HCT116 (cell line): ENCODE results near the gene MOG. TPM values are rescaled to one million over a fixed set of nuclear protein-coding genes. Genes with fewer than 3 reads are reported as not detected.

Experiments
- ATAC-seq: fragments of 200-7000 bp; cut with Tn5 transposase; 2 replicates; pipeline ENCODE4 v1.9.1; 2020; ENCODE audit warnings: mild to moderate bottlenecking, moderate library complexity
- BruUV-seq: library from RNA; stranded (reverse); fragments of 400-500 nt; replicated peaks from 2 replicates; lab custom pipeline; 2021; lab: Mats Ljungman, UMichigan
- CTCF ChIA-PET: fragments of 300-600 bp; sonication (Branson Sonifier 250); formaldehyde crosslinking; loops from one replicate; lab custom pipeline; 2021; ENCODE audit warnings: antibody characterized with exemption; lab: Charles Lee
- POLR2A ChIA-PET: fragments of 300-600, 350-600 bp; sonication (Branson Sonifier 250); formaldehyde crosslinking; loops from one replicate; lab custom pipeline; 2021; ENCODE audit warnings: antibody characterized with exemption; lab: Charles Lee
- RAD21 ChIA-PET, 2 experiments: fragments of 300-600 bp; sonication (Branson Sonifier 250); formaldehyde crosslinking; loops; one replicate each; lab custom pipeline; 2023; ENCODE audit warnings: low total read pairs in 2 of 2; ENCODE audit not compliant: uncharacterized antibody in 2 of 2, unreplicated experiment in 2 of 2, low non-redundant PET in 1 of 2; lab: Charles Lee
- DNase-seq: peaks from one replicate; pipeline ENCODE4 v3.0.0-alpha.2; 2010; ENCODE audit warnings: low read depth, low spot score
- H2AFZ ChIP-seq: fragments of 200-600 bp; shearing (Covaris generic), sonication (generic); 2 replicates; pipeline ENCODE4 v1.6.1; 2017; ENCODE audit warnings: low read depth, mixed run types, mixed read lengths, antibody characterized with exemption, low read length; ENCODE audit not compliant: poor library complexity, severe bottlenecking
- H3K27ac ChIP-seq: 2 replicates; pipeline ENCODE4 v1.5.1; 2012; ENCODE audit warnings: low read depth, low read length
- H3K27me3 ChIP-seq: fragments of 200-600 bp; sonication (generic); 2 replicates; pipeline ENCODE4 v1.6.1; 2016; ENCODE audit warnings: mixed run types, low read length, mixed read lengths; ENCODE audit not compliant: insufficient read depth
- H3K36me3 ChIP-seq, 2 experiments: fragments of 200-500 bp in 1 of 2; fragments of 200-600 bp in 1 of 2; sonication (Bioruptor generic) in 1 of 2; sonication (generic) in 1 of 2; 2 replicates each; pipeline versions ENCODE4 v1.5.1 to v1.6.1; 2014 to 2016; ENCODE audit warnings: low read length in 2 of 2, inconsistent platforms in 1 of 2, mixed read lengths in 1 of 2, mixed run types in 1 of 2; ENCODE audit not compliant: insufficient read depth in 2 of 2, control insufficient read depth in 1 of 2
- H3K4me1 ChIP-seq, 2 experiments: fragments of 200-600 bp in 1 of 2; sonication (generic) in 1 of 2; 2 replicates each; pipeline versions ENCODE4 v1.5.1 to v1.6.1; 2012 to 2017; ENCODE audit warnings: low read length in 2 of 2, inconsistent platforms in 1 of 2, mild to moderate bottlenecking in 1 of 2, mixed read lengths in 1 of 2, mixed run types in 1 of 2, moderate library complexity in 1 of 2; ENCODE audit not compliant: insufficient read depth in 2 of 2, control insufficient read depth in 1 of 2
- H3K4me2 ChIP-seq: fragments of 200-600 bp; sonication (generic); 2 replicates; pipeline ENCODE4 v1.6.1; 2017; ENCODE audit warnings: mixed run types, low read length, mixed read lengths
- H3K4me3 ChIP-seq, 2 experiments: fragments of 200-600 bp in 1 of 2; sonication (generic) in 1 of 2; replicated peaks in 1 of 2; 2 replicates each; pipeline ENCODE4 v1.5.1; 2011 to 2016; ENCODE audit warnings: low read length in 2 of 2, control low read depth in 1 of 2, low read depth in 1 of 2, mild to moderate bottlenecking in 1 of 2, mixed read lengths in 1 of 2, mixed run types in 1 of 2
- H3K79me2 ChIP-seq: fragments of 200-600 bp; sonication (generic); 2 replicates; pipeline ENCODE4 v1.6.1; 2017; ENCODE audit warnings: mild to moderate bottlenecking, mixed run types, low read length, moderate library complexity, mixed read lengths; ENCODE audit not compliant: insufficient read depth
- H3K9ac ChIP-seq: fragments of 200-600 bp; sonication (generic); 2 replicates; pipeline ENCODE4 v1.6.1; 2016; ENCODE audit warnings: low read length, mixed read lengths
- H3K9me2 ChIP-seq: fragments of 200-600 bp; sonication (generic), shearing (Covaris generic); 2 replicates; pipeline ENCODE4 v1.6.1; 2017; ENCODE audit warnings: mixed run types, mild to moderate bottlenecking, moderate library complexity; ENCODE audit not compliant: insufficient read depth
- H3K9me3 ChIP-seq, 2 experiments: fragments of 200-500 bp in 1 of 2; fragments of 200-600 bp in 1 of 2; sonication (Bioruptor generic) in 1 of 2; sonication (generic) in 1 of 2; 2 replicates each; pipeline ENCODE4 v1.6.1; 2014 to 2017; ENCODE audit warnings: low read length in 2 of 2, mixed read lengths in 2 of 2, inconsistent platforms in 1 of 2, low read depth in 1 of 2, mild to moderate bottlenecking in 1 of 2, mixed run types in 1 of 2, moderate library complexity in 1 of 2; ENCODE audit not compliant: control insufficient read depth in 1 of 2, insufficient read depth in 1 of 2
- H4K20me1 ChIP-seq: fragments of 200-600 bp; sonication (generic), shearing (Covaris generic); 2 replicates; pipeline ENCODE4 v1.6.1; 2017; ENCODE audit warnings: mixed run types, mild to moderate bottlenecking, moderate library complexity; ENCODE audit not compliant: insufficient read depth
- EGR1 ChIP-seq: IDR thresholded peaks from 2 replicates; pipeline ENCODE4 v1.6.1; 2012; ENCODE audit warnings: low read depth
- ELF1 ChIP-seq: IDR thresholded peaks from 2 replicates; pipeline ENCODE4 v1.6.1; 2012; ENCODE audit warnings: low read depth, borderline replicate concordance
- EZH2 ChIP-seq: fragments of 200-600 bp; sonication (generic); IDR thresholded peaks from 2 replicates; pipeline ENCODE4 v1.6.1; 2017; ENCODE audit warnings: antibody characterized with exemption, mixed run types
- JUND ChIP-seq: IDR thresholded peaks from 2 replicates; pipeline ENCODE4 v1.6.1; 2012
- POLR2A ChIP-seq: IDR thresholded peaks from 2 replicates; pipeline ENCODE4 v1.7.0; 2011; ENCODE audit warnings: borderline replicate concordance; ENCODE audit not compliant: insufficient read depth, insufficient read length; ENCODE audit errors: extremely low read depth
- SP1 ChIP-seq: IDR thresholded peaks from 2 replicates; pipeline ENCODE4 v1.6.1; 2012; ENCODE audit warnings: low read depth
- TCF7L2 ChIP-seq: IDR thresholded peaks from 2 replicates; pipeline ENCODE4 v1.7.0; 2011; ENCODE audit warnings: borderline replicate concordance, inconsistent platforms; ENCODE audit not compliant: insufficient read depth, insufficient read length; ENCODE audit errors: extremely low read depth
- ZFX ChIP-seq: fragments of 450-650 bp; IDR thresholded peaks from 2 replicates; pipeline ENCODE4 v1.6.1; 2017
- intact Hi-C: fragments of 100-400 bp; cut with micrococcal nuclease; formaldehyde crosslinking; loops from 2 replicates; pipeline ENCODE4 v1.10.0; 2022
- total RNA-seq: library from RNA; stranded (reverse); gene quantifications from one replicate; pipeline ENCODE4 v1.2.1, GENCODE V29; 2021; ENCODE audit not compliant: unreplicated experiment
- TF ChIP-seq, protein P1 (sequence below): IDR thresholded peaks from 2 replicates; pipeline ENCODE4 v1.6.1; 2012; ENCODE audit warnings: low read depth
- TF ChIP-seq, protein P2 (sequence below): IDR thresholded peaks from 2 replicates; pipeline ENCODE4 v1.6.1; 2011; ENCODE audit warnings: mild to moderate bottlenecking, low read length, moderate library complexity; ENCODE audit not compliant: insufficient replicate concordance; ENCODE audit errors: extremely low read depth

The MOG gene
- total RNA-seq, 1 experiment from 2014 or later, result not detected

DNA sequence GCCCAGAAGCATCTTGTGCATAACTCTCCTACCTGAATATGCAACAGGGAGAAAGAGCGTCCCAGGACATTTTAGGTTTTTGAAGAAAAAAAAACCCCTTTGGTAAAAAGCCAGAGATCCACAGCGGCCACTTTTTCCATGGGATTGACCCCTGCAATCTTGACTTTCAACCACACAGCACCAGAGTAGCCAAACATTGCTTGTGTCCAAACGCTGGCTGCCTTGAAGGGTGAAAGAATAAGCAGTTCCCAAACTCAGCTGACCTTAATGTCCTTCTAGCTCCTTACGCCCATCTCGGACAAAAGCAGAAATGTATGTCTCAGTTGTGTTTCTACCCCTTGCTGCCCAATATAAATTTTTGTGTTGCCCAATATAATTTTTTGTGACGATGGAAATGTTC, 1.2 kb upstream of the MOG start (continued):
- TF ChIP-seq, protein P1, sequence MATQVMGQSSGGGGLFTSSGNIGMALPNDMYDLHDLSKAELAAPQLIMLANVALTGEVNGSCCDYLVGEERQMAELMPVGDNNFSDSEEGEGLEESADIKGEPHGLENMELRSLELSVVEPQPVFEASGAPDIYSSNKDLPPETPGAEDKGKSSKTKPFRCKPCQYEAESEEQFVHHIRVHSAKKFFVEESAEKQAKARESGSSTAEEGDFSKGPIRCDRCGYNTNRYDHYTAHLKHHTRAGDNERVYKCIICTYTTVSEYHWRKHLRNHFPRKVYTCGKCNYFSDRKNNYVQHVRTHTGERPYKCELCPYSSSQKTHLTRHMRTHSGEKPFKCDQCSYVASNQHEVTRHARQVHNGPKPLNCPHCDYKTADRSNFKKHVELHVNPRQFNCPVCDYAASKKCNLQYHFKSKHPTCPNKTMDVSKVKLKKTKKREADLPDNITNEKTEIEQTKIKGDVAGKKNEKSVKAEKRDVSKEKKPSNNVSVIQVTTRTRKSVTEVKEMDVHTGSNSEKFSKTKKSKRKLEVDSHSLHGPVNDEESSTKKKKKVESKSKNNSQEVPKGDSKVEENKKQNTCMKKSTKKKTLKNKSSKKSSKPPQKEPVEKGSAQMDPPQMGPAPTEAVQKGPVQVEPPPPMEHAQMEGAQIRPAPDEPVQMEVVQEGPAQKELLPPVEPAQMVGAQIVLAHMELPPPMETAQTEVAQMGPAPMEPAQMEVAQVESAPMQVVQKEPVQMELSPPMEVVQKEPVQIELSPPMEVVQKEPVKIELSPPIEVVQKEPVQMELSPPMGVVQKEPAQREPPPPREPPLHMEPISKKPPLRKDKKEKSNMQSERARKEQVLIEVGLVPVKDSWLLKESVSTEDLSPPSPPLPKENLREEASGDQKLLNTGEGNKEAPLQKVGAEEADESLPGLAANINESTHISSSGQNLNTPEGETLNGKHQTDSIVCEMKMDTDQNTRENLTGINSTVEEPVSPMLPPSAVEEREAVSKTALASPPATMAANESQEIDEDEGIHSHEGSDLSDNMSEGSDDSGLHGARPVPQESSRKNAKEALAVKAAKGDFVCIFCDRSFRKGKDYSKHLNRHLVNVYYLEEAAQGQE, result no peak
- TF ChIP-seq SP1, result no peak
- no peak for TF ChIP-seq ZFX
- no peak for TF ChIP-seq EZH2

DNA sequence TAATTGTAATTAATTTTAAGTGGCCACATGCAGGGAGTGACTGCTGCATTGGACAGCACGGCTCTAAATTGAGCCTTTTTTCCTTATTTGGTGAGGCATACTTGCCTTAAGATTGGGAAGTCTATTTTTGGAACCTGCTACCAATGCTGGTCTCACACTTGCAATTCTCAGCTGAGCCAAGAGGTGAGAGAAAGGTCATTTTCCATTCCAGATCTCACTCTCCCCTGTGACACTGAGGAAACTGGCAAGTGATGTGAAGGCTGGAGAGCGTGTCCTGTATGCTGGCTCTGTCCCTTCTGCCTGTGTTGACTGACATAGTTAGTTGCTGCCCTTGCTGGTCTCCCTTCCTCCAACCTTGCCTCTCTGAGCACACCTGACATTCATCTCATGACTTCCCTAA, 735 bp upstream of the MOG start:
- no peaks in the 10 kb centered on the region for H3K79me2 ChIP-seq
- intact Hi-C loops, result no loop called here
- H3K9me2 ChIP-seq, result no peaks in the 10 kb centered on the region
- TF ChIP-seq, protein P2, sequence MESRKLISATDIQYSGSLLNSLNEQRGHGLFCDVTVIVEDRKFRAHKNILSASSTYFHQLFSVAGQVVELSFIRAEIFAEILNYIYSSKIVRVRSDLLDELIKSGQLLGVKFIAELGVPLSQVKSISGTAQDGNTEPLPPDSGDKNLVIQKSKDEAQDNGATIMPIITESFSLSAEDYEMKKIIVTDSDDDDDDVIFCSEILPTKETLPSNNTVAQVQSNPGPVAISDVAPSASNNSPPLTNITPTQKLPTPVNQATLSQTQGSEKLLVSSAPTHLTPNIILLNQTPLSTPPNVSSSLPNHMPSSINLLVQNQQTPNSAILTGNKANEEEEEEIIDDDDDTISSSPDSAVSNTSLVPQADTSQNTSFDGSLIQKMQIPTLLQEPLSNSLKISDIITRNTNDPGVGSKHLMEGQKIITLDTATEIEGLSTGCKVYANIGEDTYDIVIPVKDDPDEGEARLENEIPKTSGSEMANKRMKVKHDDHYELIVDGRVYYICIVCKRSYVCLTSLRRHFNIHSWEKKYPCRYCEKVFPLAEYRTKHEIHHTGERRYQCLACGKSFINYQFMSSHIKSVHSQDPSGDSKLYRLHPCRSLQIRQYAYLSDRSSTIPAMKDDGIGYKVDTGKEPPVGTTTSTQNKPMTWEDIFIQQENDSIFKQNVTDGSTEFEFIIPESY, result no peak
- TF ChIP-seq SP1 (no peak), EGR1 (no peak), POLR2A (no peak), JUND (no peak), ZFX (no peak), TCF7L2 (no peak), ELF1 (no peak)
- TF ChIP-seq, protein P1, result no peak
- ATAC-seq (no peak), DNase-seq (no peak)
- no peaks in the 10 kb centered on the region for H3K9me3 ChIP-seq
- no peak overlapping the region for H3K4me3 ChIP-seq
- ChIA-PET CTCF (no interaction called here), RAD21 (no interaction called here), POLR2A (no interaction called here)
- H3K27me3 ChIP-seq, result no peaks in the 10 kb centered on the region
- no peak overlapping the region for H3K27ac ChIP-seq
- H3K9ac ChIP-seq, result no peak overlapping the region
- H4K20me1 ChIP-seq, result no peaks in the 10 kb centered on the region
- no peaks in the 10 kb centered on the region for H3K36me3 ChIP-seq
- no peak overlapping the region for H2AFZ ChIP-seq
- no TSS peak for BruUV-seq
- H3K4me1 ChIP-seq, result no peaks in the 10 kb centered on the region
- no peak overlapping the region for H3K4me2 ChIP-seq
